Measurements from ENCODE around the gene TMEM120B.
A peak's percentile ranks its signal among the peaks of the same experiment; 100 is the strongest.
"Not testable (repeated sequence)": the region's sequence is repeated elsewhere in the genome, so short reads cannot be mapped to it uniquely, and the experiment has no call there.

TMEM120B gene

DNA sequence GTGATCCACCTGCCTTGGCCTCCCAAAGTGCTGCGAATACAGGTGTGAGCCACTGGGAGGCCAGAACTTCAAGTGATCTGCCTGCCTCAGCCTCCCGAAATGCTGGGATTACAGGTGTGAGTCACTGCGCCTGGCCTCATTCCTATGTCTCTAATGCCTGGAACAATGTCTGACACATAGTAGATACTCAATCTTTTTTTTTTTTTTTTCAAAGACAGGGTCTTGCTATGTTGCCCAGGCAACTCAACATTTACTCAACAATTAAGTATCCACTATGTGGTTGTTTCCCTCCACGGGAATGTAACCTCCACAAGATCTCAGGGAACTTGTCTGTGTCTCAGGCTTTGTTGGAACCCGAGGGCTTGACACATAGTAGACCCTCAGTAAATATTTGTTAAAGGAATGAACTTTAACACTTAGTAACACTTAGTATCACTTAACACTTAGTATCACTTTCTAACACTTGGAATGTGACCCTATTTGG is 3.0 kb upstream of the TMEM120B start:
- no peak for DNase-seq

DNA sequence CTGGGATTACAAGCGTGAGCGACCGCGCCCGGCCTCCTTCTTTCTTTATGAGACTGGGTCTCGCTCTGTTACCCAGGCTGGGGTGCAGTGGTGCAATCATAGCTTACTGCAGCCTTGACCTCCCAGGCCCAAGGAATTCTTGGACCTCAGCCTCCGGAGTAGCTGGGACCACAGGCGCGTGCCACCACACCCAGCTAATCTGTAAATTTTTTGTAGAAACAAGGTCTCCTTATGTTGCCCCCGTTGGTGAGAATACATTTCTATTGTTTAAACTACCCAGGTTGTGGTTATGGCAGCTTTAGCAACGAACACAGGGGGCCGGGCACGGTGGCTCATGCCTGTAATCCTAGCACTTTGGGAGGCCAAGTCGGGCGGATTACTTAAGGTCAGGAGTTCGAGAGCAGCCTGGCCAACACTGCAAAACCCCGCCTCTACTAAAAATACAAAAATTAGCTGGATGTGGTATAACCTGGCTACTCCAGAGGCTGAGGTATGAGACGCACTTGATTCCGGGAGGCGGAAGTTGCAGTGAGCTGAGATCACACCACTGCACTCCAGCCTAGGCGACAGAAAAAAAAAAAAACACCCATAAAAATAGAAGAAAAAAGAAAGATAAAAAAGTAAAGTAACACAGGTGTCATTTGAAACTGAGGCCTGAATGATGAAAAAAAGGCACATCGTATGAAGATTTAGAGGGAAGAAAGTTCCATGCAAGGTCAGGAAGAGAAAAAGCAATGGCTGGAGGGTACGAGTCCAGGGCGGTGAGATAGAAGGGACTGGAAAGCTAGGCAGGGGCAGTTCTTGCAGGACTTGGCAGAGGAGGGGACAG is 977 bp upstream of the TMEM120B start:
- peak; percentile 10 for DNase-seq

DNA sequence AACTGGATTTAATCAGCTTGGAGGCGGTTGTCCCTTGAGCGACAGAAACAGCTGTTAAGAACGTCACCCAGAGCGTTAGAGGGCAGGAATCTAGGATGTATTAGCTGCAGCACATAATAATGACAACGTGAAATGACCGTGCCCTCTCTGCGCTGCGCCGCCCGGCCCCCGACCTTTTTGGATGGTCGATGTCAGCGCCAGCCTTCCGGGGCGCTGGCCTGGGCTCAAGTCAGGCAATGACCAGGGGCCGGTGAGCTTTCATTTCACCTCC is 427 bp upstream of the TMEM120B start:
- no peak for DNase-seq

DNA sequence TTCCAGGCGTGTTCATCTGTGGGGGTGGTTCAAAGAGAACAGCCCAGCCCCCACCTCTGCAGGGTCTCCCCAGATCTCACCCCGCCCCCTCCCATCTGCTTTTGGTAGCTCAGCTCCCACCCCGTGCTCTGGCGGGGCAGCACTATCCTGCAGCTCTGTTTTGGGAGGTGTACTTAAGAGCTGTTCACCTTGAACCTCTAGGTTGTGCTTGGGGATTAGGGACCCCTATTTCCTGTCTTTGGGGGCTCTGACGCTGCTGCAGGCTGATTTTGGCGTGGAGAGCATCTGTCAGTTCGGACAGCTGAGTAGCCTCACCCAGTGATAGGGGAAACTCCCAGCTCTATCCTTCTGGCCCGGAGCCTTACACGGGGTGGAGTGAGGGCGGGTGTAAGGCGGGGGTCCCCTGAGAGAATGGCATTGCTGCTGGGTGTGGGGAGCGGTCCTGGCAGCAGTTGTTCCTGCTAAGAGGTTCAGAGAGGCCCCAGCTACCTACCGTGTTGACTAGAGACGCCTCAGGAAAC is 765 bp downstream of the TMEM120B start:
- no peak for DNase-seq

DNA sequence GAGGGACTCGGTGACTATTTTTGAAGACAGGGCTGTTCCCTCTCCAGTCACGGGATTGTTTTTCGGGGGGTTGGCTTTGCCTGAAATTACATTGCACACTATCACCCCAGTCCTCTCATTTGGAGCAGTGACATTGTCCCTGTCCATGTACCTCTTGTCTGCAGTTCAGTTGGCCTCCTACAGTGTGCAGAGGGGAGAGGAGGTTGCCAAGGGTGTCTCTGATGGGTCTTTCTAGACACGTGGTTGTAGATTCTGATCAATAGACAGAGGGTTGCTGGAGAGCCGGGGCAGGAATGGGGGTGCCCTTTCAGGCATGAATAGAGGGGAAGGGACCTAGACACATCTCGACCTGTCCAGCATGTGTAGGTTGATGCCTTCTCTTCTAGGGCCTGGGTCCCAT is 1.2 kb downstream of the TMEM120B start:
- DNase-seq: no peak

DNA sequence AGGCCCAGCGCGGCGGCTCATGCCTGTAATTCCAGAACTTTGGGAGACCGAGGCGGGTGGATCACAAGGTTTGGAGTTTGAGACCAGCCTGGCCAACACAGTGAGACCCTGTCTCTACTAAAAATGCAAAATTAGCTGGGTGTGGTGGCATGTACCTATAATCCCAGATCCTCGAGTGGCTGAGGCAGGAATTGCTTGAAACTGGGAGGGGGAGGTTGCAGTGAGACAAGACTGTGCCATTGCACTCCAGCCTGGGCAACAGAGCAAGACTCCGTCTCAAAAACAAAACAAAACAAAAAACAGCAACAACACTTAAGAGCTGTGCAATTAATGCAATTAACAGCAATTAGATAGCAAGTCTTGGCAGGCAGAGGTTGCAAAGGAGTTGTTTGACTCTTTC is 2.5 kb downstream of the TMEM120B start:
- DNase-seq: not testable (repeated sequence)

DNA sequence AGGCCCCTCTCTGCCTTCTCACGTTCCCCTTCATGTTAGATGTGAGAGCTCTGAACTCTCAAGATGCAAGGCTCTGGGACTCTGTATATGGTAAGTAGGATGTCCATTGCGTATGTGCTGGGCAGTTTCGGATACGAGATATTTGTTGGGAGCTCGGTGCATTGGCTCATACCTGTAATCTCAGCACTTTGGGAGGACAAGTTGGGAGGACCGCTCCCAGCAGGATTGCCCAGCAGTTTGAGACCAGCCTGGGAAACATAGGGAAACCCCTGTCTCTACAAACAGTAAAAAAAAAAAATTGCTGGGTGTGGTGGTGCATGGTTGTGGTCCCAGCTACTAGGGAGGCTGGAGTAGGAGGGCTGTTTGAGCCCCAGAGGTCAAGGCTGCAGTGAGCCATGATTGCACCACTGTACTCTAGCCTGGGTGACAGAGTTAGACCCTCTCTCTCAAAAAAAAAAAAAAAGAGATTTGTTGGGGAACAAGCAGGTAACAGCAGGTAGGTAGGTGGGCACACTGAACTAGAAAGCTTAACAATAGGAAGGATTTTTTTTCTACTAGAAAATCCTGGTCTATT is 3.4 kb downstream of the TMEM120B start:
- DNase-seq: no peak

DNA sequence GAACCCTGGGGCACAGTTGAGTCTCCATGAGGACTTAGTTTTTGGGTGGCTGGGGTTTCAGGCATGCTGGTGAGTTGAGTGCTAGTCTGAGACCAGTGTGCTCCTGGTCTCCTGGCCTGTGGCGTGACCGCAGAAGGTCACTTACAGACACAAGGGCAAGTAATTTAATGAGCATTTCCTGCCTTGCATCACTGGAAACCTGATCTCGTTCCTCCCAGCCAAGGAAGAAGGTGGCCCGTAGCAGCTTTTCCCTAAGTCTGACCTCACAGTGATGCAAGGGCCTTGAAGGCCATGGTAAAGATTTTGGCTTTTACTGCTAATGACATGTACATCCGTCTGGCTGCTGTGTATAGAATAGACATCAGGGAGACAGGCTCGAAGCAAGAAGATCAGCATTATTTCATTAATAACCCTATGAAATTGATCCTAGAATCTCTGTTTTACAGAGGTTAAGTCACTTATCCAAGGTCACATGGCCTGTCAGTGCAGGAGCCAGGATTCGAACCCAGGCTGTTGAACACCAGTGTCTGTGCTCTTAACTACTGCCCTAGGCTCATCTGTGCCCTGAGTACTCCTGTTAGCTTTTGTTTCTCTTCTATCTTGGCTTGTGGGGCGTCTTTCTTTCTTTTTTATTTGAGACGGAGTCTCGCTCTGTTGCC is 4.6 kb downstream of the TMEM120B start:
- no peak for DNase-seq

DNA sequence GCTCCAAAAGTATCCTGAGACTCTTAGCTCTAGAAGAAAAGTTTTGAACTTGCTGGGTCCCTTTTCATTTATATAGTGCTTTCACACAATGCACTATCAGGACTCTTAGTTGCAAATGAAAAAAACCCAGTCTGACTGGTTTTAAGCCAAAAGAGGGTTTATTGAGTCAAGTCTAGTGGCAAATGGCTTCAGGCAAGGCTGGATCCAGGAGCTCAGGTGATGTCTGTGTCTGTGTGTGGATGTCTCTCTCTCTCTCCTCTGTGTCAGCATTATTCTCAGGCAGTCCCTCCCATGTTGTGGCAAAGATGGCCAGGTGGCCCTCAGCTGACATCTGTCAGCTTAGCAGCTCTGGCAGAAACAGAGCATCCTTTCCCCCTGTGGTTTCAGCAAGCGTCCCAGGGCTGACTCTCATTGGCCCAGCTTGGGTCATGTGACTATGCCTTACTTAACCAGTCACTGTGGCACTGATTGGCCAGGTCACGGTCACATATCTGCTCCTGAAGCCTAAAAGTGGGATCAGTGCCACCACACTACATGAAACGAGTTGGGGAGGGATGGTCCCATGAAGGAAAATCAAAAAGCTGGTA is 6.2 kb downstream of the TMEM120B start:
- no peak for DNase-seq

DNA sequence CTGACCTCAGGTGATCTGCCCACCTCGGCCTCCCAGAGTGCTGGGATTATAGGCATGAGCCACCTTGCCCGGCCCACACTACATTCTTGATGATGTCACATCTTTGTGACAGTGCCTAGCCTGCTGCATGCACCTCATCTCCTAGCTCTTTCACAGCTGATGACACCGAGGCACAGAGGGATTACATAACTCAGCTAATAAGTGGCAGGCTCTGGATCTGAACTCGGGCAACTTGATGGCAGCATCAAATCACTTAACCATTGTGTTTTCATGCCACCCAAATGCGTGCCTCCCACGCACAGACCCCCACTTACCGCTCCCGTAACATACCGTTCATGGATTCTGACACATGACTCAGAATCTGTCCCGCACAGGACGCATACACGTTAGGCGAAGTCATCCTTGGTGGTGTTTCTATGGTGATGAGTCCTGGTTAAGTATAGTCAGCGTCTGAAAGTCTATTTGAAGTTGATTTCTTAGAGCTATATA is 7.4 kb downstream of the TMEM120B start:
- DNase-seq: no peak

DNA sequence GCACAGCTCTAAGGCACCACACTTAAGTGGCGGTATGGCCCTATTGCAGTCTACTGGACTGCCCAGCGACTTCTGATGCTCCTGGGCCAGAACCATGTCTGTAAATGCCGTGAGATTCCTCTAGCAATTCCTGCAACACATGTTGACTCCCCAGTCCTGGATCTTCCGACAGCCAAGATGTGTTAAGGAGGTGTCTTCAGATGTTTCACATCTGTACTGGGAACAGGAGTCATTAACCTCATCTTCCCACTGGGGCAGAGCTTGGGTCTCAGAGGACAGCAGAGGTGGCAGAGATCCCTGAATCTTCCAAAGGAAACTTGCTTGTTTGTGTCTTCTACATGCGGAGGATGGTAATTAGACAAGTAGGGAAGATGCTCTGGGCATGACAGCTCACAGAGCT is 8.2 kb downstream of the TMEM120B start:
- no peak for DNase-seq

DNA sequence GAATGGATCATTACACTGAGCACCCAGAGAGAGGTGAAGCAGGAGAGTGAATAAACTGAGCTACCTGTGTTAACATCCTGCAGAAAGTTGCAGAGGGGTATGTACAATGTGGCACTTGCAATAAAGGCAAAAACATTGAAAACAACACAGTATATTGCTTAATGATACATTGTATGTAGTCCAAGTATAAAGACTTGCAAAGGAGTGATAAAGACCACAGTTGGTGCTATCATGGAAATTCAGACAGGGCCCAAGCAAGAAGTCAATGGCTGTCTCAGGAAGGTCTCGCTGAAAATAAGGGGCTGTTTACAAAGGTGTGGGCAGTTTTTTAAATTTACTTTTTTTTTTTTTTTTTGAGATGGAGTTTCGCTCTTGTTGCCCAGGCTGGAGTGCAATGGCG is 10.0 kb downstream of the TMEM120B start:
- DNase-seq: no peak

DNA sequence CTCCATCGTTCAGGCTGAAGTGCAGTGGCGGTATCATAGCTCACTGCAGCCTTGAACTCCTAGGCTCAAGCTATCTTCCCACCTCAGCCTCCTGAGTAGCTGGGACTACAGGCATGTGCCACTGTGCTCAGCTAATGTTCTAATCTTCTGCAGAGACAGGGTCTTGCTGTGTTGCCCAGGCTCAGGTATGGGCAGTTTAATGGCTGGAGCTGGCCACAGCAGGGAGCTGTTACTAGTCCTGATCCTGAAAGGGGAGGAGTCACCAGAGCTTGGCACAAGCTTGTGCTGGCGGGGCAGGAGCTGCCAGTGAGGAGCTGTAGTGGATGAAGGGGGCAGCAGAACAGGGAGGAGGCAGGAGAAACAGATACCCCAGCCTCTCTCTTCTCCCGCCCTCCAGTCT is 10.6 kb downstream of the TMEM120B start:
- DNase-seq: no peak

DNA sequence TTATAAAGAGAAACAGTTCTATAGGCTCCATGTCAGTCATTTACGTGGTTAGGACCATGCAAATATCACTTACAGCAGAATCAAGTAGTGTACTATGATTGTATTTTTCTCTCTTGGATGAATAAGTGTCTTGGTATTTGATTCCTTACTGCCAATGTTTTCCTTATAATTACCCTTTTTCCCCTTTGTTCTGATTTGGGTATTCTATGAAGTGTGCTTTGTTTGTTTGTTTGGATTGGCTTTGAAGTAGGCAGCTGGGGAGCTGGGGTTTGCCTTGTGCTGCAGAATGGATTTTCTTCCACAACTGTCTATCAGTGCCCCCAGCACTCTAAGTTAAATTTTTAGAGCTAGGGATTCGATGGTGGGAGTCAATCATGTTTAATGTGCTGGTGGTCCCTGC is 12.4 kb downstream of the TMEM120B start:
- DNase-seq: no peak

DNA sequence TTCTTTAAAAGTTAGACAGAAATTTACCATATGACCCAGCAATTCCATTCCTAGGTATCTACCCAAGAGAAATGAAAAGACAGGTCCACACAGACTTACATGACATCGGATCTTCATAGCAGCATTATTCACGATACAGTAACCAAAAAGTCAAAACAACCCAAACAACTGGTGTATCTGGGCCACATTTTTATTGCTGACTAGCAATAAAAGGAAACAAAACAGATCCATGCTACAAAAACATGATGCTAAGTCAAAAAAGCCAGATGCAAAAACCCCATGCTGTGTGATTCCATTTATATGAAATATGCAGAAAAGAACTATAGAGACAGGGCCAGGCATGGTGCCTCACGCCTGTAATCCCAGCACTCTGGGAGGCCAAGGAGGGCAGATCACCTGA is 12.9 kb downstream of the TMEM120B start:
- no peak for DNase-seq

DNA sequence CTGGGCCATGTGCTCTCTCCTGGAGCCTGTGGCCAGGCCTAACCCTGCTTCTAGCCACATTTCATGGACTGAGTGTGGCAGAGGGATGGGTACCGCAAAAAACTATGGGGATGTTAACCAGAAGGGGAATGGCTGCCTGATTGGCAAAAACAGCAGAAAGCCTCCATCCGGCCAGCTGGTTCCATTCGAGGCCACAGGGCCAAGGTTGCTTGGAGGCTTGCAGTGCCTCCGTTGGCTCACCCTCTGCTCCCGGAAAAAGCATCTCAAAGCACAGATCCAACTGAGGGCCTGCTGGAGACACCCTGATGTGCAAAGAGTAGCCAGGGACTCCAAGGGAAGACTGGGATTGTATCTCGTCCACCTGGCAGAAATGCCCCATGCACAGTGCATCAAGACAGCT is 16.5 kb downstream of the TMEM120B start:
- DNase-seq: no peak

DNA sequence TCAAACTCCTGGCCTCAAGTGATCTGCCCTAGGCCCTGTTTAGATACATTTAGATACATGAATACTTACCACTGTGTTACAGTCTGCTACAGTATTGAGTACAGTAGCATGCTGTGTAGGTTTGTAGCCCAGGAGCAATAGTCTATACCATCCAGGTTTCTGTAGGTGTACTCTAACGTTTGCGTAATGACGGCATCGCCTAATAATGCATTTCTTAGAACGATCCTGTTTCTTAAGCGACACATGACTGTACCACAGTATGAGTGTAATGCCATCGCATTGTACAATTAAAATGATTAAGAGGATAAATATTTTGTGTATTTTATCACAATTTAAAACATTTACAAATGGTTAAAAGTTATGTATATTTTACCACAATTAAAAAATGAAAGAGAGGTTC is 18.9 kb downstream of the TMEM120B start:
- no peak for DNase-seq

DNA sequence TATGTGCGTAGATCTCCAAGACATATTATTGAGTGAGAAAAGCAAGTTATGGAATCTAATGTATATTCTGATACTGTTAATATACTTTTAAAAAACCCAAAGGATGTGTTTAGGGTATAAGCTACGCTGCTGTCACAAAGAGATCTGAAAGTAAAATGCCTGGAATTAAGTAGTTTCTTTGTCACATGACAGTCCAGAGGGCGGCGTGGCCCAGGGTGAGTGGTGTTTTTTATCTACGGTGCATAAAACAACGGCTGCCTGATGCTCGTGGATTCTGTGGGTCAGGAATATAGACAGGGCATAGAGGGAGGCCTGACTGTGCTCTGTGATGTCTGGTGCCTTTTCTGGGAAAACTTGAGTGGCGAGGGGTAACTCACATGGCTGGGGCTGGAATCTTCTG is 21.3 kb downstream of the TMEM120B start:
- DNase-seq: no peak

DNA sequence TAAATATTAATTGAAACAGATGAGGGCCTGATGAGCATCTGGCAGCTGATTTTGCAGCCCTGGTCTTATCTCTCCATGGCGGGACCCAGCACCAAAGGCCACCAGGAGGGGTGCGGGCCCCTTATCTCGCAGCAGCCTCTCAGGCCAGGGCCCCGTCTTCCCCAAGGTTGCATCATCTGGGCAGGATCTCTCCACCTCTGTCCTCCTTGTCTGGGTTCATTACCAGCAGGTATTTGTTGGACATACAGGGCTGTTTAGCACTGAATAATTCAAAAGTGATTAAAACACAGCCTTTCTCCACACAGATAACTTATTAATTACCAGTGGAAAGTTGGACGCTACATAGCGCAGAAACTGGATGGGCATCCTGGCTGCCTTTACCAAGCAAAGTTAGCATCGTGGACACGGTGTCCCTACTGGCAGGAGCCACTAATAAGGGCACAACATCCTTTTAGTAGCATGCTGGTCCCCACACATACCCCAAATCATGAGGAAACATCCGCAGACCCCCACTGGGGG is 25.8 kb downstream of the TMEM120B start:
- no peak for DNase-seq

DNA sequence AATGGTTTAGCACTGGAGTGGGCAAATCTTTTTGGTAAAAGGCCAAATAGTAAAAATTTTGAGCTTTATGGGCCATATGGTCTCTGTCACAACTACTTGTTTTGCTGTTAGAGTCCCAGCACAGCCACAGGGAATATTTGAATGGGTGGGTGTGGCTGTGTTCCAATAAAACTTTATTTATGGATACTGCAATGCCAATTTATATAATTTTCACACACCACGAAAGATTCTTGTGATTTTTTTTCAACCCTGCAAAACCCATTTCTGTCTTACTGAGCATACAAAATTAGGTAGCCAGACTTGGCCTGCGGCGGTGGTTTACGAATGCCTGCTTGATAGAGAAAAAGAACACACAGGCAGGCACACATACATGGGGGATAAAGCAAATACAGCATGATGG is 28.3 kb downstream of the TMEM120B start:
- DNase-seq: no peak

DNA sequence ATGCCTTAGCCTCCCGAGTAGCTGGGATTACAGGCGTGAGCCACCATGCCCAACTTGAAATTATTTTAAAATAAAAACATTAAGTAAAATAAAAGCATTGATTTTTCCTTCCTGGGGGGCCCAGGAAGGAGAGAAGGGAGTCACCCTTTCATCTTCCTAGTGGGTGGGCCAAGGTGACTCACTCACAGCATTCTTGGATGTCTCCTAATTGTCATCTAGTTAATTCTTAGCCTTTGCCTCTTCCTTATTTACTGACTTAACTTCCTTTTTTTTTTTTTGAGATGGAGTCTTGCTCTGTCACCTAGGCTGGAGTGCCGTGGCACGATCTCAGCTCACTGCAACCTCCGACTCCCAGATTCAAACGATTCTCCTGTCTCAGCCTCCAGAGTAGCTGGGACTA is 29.2 kb downstream of the TMEM120B start:
- DNase-seq: no peak

DNA sequence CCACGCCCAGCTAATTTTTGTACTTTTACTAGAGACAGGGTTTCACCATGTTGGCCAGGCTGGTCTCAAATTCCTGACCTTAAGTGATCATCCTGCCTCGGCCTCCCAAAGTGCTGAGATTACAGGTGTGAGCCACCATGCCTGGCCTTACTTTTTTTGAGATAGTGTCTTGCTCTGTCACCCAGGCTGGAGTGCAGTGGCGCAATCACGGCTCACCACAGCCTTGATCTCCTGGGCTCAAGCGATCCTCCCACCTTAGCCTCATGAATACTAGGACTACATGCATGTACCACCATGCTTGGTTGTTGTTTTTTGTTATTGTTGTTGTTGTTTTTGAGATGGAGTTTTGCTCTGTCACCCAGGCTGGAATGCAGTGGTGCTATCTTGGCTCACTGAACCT is 33.0 kb downstream of the TMEM120B start:
- not testable (repeated sequence) for DNase-seq

DNA sequence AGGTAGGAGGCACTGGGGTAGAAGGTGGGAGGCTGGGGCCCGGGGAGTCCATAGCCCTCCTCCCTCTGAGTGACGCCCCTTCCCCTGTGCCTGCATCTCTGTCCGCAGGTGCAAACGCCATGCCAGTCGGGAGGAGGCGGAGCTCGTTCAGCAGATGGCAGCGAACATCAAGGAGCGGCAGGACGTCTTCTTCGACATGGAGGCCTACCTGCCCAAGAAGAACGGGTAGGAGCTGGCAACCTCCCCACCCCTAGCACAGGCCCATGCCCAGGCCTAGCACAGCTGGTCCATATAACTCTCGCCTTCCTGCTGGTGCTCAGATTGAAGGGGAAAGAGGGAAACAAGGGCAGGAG is 35.6 kb downstream of the TMEM120B start:
- DNase-seq: no peak

All from activated effector memory CD4-positive, alpha-beta T cell treated with Interleukin-2 at 50 U/mL for 16 hours (primary cell).